HCT116 (cell line): ENCODE results near the gene PCLO. TPM values are rescaled to one million over a fixed set of nuclear protein-coding genes. Genes with fewer than 3 reads are reported as not detected.

Experiments
- ATAC-seq: fragments of 200-7000 bp; cut with Tn5 transposase; 2 replicates; pipeline ENCODE4 v1.9.1; 2020; ENCODE audit warnings: mild to moderate bottlenecking, moderate library complexity
- BruUV-seq: library from RNA; stranded (reverse); fragments of 400-500 nt; replicated peaks from 2 replicates; lab custom pipeline; 2021; lab: Mats Ljungman, UMichigan
- CTCF ChIA-PET: fragments of 300-600 bp; sonication (Branson Sonifier 250); formaldehyde crosslinking; loops from one replicate; lab custom pipeline; 2021; ENCODE audit warnings: antibody characterized with exemption; lab: Charles Lee
- POLR2A ChIA-PET: fragments of 300-600, 350-600 bp; sonication (Branson Sonifier 250); formaldehyde crosslinking; loops from one replicate; lab custom pipeline; 2021; ENCODE audit warnings: antibody characterized with exemption; lab: Charles Lee
- RAD21 ChIA-PET, 2 experiments: fragments of 300-600 bp; sonication (Branson Sonifier 250); formaldehyde crosslinking; loops; one replicate each; lab custom pipeline; 2023; ENCODE audit warnings: low total read pairs in 2 of 2; ENCODE audit not compliant: uncharacterized antibody in 2 of 2, unreplicated experiment in 2 of 2, low non-redundant PET in 1 of 2; lab: Charles Lee
- DNase-seq: peaks from one replicate; pipeline ENCODE4 v3.0.0-alpha.2; 2010; ENCODE audit warnings: low read depth, low spot score
- H2AFZ ChIP-seq: fragments of 200-600 bp; shearing (Covaris generic), sonication (generic); 2 replicates; pipeline ENCODE4 v1.6.1; 2017; ENCODE audit warnings: low read depth, mixed run types, mixed read lengths, antibody characterized with exemption, low read length; ENCODE audit not compliant: poor library complexity, severe bottlenecking
- H3K27ac ChIP-seq: 2 replicates; pipeline ENCODE4 v1.5.1; 2012; ENCODE audit warnings: low read depth, low read length
- H3K27me3 ChIP-seq: fragments of 200-600 bp; sonication (generic); 2 replicates; pipeline ENCODE4 v1.6.1; 2016; ENCODE audit warnings: mixed run types, low read length, mixed read lengths; ENCODE audit not compliant: insufficient read depth
- H3K36me3 ChIP-seq, 2 experiments: fragments of 200-500 bp in 1 of 2; fragments of 200-600 bp in 1 of 2; sonication (Bioruptor generic) in 1 of 2; sonication (generic) in 1 of 2; 2 replicates each; pipeline versions ENCODE4 v1.5.1 to v1.6.1; 2014 to 2016; ENCODE audit warnings: low read length in 2 of 2, inconsistent platforms in 1 of 2, mixed read lengths in 1 of 2, mixed run types in 1 of 2; ENCODE audit not compliant: insufficient read depth in 2 of 2, control insufficient read depth in 1 of 2
- H3K4me1 ChIP-seq, 2 experiments: fragments of 200-600 bp in 1 of 2; sonication (generic) in 1 of 2; 2 replicates each; pipeline versions ENCODE4 v1.5.1 to v1.6.1; 2012 to 2017; ENCODE audit warnings: low read length in 2 of 2, inconsistent platforms in 1 of 2, mild to moderate bottlenecking in 1 of 2, mixed read lengths in 1 of 2, mixed run types in 1 of 2, moderate library complexity in 1 of 2; ENCODE audit not compliant: insufficient read depth in 2 of 2, control insufficient read depth in 1 of 2
- H3K4me2 ChIP-seq: fragments of 200-600 bp; sonication (generic); 2 replicates; pipeline ENCODE4 v1.6.1; 2017; ENCODE audit warnings: mixed run types, low read length, mixed read lengths
- H3K4me3 ChIP-seq, 2 experiments: fragments of 200-600 bp in 1 of 2; sonication (generic) in 1 of 2; replicated peaks in 1 of 2; 2 replicates each; pipeline ENCODE4 v1.5.1; 2011 to 2016; ENCODE audit warnings: low read length in 2 of 2, control low read depth in 1 of 2, low read depth in 1 of 2, mild to moderate bottlenecking in 1 of 2, mixed read lengths in 1 of 2, mixed run types in 1 of 2
- H3K79me2 ChIP-seq: fragments of 200-600 bp; sonication (generic); 2 replicates; pipeline ENCODE4 v1.6.1; 2017; ENCODE audit warnings: mild to moderate bottlenecking, mixed run types, low read length, moderate library complexity, mixed read lengths; ENCODE audit not compliant: insufficient read depth
- H3K9ac ChIP-seq: fragments of 200-600 bp; sonication (generic); 2 replicates; pipeline ENCODE4 v1.6.1; 2016; ENCODE audit warnings: low read length, mixed read lengths
- H3K9me2 ChIP-seq: fragments of 200-600 bp; sonication (generic), shearing (Covaris generic); 2 replicates; pipeline ENCODE4 v1.6.1; 2017; ENCODE audit warnings: mixed run types, mild to moderate bottlenecking, moderate library complexity; ENCODE audit not compliant: insufficient read depth
- H3K9me3 ChIP-seq, 2 experiments: fragments of 200-500 bp in 1 of 2; fragments of 200-600 bp in 1 of 2; sonication (Bioruptor generic) in 1 of 2; sonication (generic) in 1 of 2; 2 replicates each; pipeline ENCODE4 v1.6.1; 2014 to 2017; ENCODE audit warnings: low read length in 2 of 2, mixed read lengths in 2 of 2, inconsistent platforms in 1 of 2, low read depth in 1 of 2, mild to moderate bottlenecking in 1 of 2, mixed run types in 1 of 2, moderate library complexity in 1 of 2; ENCODE audit not compliant: control insufficient read depth in 1 of 2, insufficient read depth in 1 of 2
- H4K20me1 ChIP-seq: fragments of 200-600 bp; sonication (generic), shearing (Covaris generic); 2 replicates; pipeline ENCODE4 v1.6.1; 2017; ENCODE audit warnings: mixed run types, mild to moderate bottlenecking, moderate library complexity; ENCODE audit not compliant: insufficient read depth
- CTCF ChIP-seq, 3 experiments: fragments of 200-600 bp in 1 of 3; sonication (generic) in 1 of 3; IDR thresholded peaks in 2 of 3; conservative IDR thresholded peaks in 1 of 3; 2 replicates each; pipeline ENCODE4 v1.5.1; 2012 to 2017; ENCODE audit warnings: low read depth in 2 of 3, low read length in 2 of 3, antibody characterized with exemption in 1 of 3, borderline replicate concordance in 1 of 3, control low read depth in 1 of 3, mild to moderate bottlenecking in 1 of 3, mixed read lengths in 1 of 3, mixed run types in 1 of 3, moderate library complexity in 1 of 3; ENCODE audit not compliant: insufficient read depth in 1 of 3
- EGR1 ChIP-seq: IDR thresholded peaks from 2 replicates; pipeline ENCODE4 v1.6.1; 2012; ENCODE audit warnings: low read depth
- ELF1 ChIP-seq: IDR thresholded peaks from 2 replicates; pipeline ENCODE4 v1.6.1; 2012; ENCODE audit warnings: low read depth, borderline replicate concordance
- EZH2 ChIP-seq: fragments of 200-600 bp; sonication (generic); IDR thresholded peaks from 2 replicates; pipeline ENCODE4 v1.6.1; 2017; ENCODE audit warnings: antibody characterized with exemption, mixed run types
- MAX ChIP-seq: IDR thresholded peaks from 2 replicates; pipeline ENCODE4 v1.6.1; 2012
- POLR2A ChIP-seq: IDR thresholded peaks from 2 replicates; pipeline ENCODE4 v1.7.0; 2011; ENCODE audit warnings: borderline replicate concordance; ENCODE audit not compliant: insufficient read depth, insufficient read length; ENCODE audit errors: extremely low read depth
- POLR2AphosphoS5 ChIP-seq: IDR thresholded peaks from 2 replicates; pipeline ENCODE4 v1.6.1; 2011; ENCODE audit warnings: mild to moderate bottlenecking, low read depth, low read length, moderate library complexity
- REST ChIP-seq: IDR thresholded peaks from 2 replicates; pipeline ENCODE4 v1.6.1; 2012; ENCODE audit warnings: low read depth
- SIN3A ChIP-seq: IDR thresholded peaks from 2 replicates; pipeline ENCODE4 v1.6.1; 2012; ENCODE audit warnings: low read depth
- SRF ChIP-seq: IDR thresholded peaks from 2 replicates; pipeline ENCODE4 v1.6.1; 2012; ENCODE audit warnings: low read depth
- YY1 ChIP-seq: IDR thresholded peaks from 2 replicates; pipeline ENCODE4 v1.6.1; 2011; ENCODE audit warnings: low read length, low read depth, moderate library complexity, mild to moderate bottlenecking; ENCODE audit not compliant: insufficient replicate concordance; ENCODE audit errors: extremely low read depth
- ZBTB33 ChIP-seq: IDR thresholded peaks from 2 replicates; pipeline ENCODE4 v1.6.1; 2011; ENCODE audit warnings: mild to moderate bottlenecking, low read length, moderate library complexity; ENCODE audit not compliant: insufficient replicate concordance; ENCODE audit errors: extremely low read depth
- ZFX ChIP-seq: fragments of 450-650 bp; IDR thresholded peaks from 2 replicates; pipeline ENCODE4 v1.6.1; 2017
- ZNF274 ChIP-seq: fragments of 200-500 bp; sonication (Bioruptor generic); IDR thresholded peaks from 2 replicates; pipeline ENCODE4 v1.6.1; 2014; ENCODE audit warnings: mild to moderate bottlenecking, low read depth, low read length, inconsistent platforms
- intact Hi-C: fragments of 100-400 bp; cut with micrococcal nuclease; formaldehyde crosslinking; loops from 2 replicates; pipeline ENCODE4 v1.10.0; 2022
- total RNA-seq: library from RNA; stranded (reverse); gene quantifications from one replicate; pipeline ENCODE4 v1.2.1, GENCODE V29; 2021; ENCODE audit not compliant: unreplicated experiment

Gene PCLO
- total RNA-seq, 1 experiment from 2014 or later: 2.4 TPM

GRCh38 chr7:82839063-82839462, 323.6 kb downstream of the PCLO start:
- Histone ChIP-seq H3K9ac (no peak overlapping the region), H3K9me2 (no peaks in the 10 kb centered on the region), H2AFZ (no peak overlapping the region), H3K9me3 (no peaks in the 10 kb centered on the region), H3K27ac (no peak overlapping the region), H3K4me2 (no peak overlapping the region), H3K79me2 (no peaks in the 10 kb centered on the region), H3K4me3 (no peak overlapping the region), H4K20me1 (no peaks in the 10 kb centered on the region), H3K27me3 (no peaks in the 10 kb centered on the region), H3K4me1 (no peaks in the 10 kb centered on the region), H3K36me3 (no peaks in the 10 kb centered on the region)
- ATAC-seq: no peak
- ChIA-PET RAD21 (no interaction called here), POLR2A (no interaction called here), CTCF (no interaction called here)
- intact Hi-C loops: no loop called here
- TF ChIP-seq EZH2 (no peak), CTCF (IDR thresholded peaks at IDR 0.05 in 2 of 3, conservative IDR thresholded peaks at IDR 0.05 in 1 of 3; ENCODE audit: borderline replicate concordance in 1 of 3, insufficient read depth in 1 of 3, low read depth in 2 of 3, low read length in 2 of 3) (no peak), POLR2A (no peak), EGR1 (no peak), POLR2AphosphoS5 (no peak), SIN3A (no peak), YY1 (no peak), ZFX (no peak), SRF (no peak), ELF1 (no peak), REST (no peak), ZBTB33 (no peak), ZNF274 (no peak), MAX (no peak)
- BruUV-seq: no TSS peak
- DNase-seq: no peak
